HEK293 (cell line): Measurements from ENCODE around the gene NUDT8.

Experiments
- CTCF ChIA-PET: fragments of 350-600 bp; formaldehyde crosslinking; extraction: SDS; loops from one replicate; lab custom pipeline; 2021; ENCODE audit warnings: antibody characterized with exemption; lab: Yijun Ruan, JAX
- POLR2A ChIA-PET: fragments of 300-600 bp; formaldehyde crosslinking; extraction: SDS; loops from one replicate; lab custom pipeline; 2020; ENCODE audit warnings: antibody characterized with exemption, inconsistent platforms; lab: Yijun Ruan, JAX
- H3K27ac ChIP-seq: fragments of 200-500 bp; sonication (Bioruptor generic); 2 replicates; pipeline ENCODE4 v1.5.1; 2014; ENCODE audit warnings: low read depth, low read length, control low read depth, inconsistent platforms; ENCODE audit errors: extremely low read depth
- H3K36me3 ChIP-seq, 2 experiments: fragments of 200-500 bp in 1 of 2; sonication (Bioruptor generic) in 1 of 2; 1 replicate in 1 of 2; 2 replicates in 1 of 2; pipeline ENCODE4 v1.5.1; 2014 to 2017; ENCODE audit warnings: inconsistent platforms in 2 of 2, low read length in 2 of 2; ENCODE audit not compliant: control insufficient read depth in 2 of 2, insufficient read depth in 1 of 2
- H3K4me1 ChIP-seq: fragments of 200-500 bp; sonication (Bioruptor generic); 2 replicates; pipeline ENCODE4 v1.5.1; 2014; ENCODE audit warnings: mild to moderate bottlenecking, low read length, inconsistent platforms; ENCODE audit not compliant: control insufficient read depth, insufficient read depth
- H3K4me3 ChIP-seq: 2 replicates; pipeline ENCODE4 v1.5.1; 2011; ENCODE audit warnings: low read depth, mild to moderate bottlenecking, control low read depth, low read length, moderate library complexity
- H3K9me3 ChIP-seq: fragments of 200-500 bp; sonication (Bioruptor generic); 2 replicates; pipeline ENCODE4 v1.5.1; 2014; ENCODE audit warnings: low read depth, low read length, inconsistent platforms; ENCODE audit not compliant: control insufficient read depth, insufficient read depth
- GLIS2 ChIP-seq: fragments of 450-650 bp; formaldehyde crosslinking; IDR thresholded peaks from 2 replicates; pipeline ENCODE4 v1.5.1; 2016; ENCODE audit warnings: missing biosample characterization, missing genetic modification characterization
- HOXA7 ChIP-seq: sonication (generic); formaldehyde crosslinking; IDR thresholded peaks from 2 replicates; pipeline ENCODE4 v1.8.1; 2022; ENCODE audit warnings: missing genetic modification reagents, borderline replicate concordance
- HOXC10 ChIP-seq: sonication (generic); formaldehyde crosslinking; IDR thresholded peaks from 2 replicates; pipeline ENCODE4 v1.8.1; 2023; ENCODE audit warnings: mild to moderate bottlenecking, missing genetic modification reagents
- HOXD13 ChIP-seq: sonication (generic); formaldehyde crosslinking; IDR thresholded peaks from 2 replicates; pipeline ENCODE4 v1.8.0; 2022; ENCODE audit warnings: missing genetic modification reagents, borderline replicate concordance
- IKZF3 ChIP-seq: fragments of 450-650 bp; IDR thresholded peaks from 2 replicates; pipeline ENCODE4 v1.5.0; 2018; ENCODE audit warnings: missing biosample characterization, mild to moderate bottlenecking, missing genetic modification characterization, moderate library complexity
- KLF8 ChIP-seq: fragments of 450-650 bp; formaldehyde crosslinking; IDR thresholded peaks from 2 replicates; pipeline ENCODE4 v1.5.1; 2016; ENCODE audit warnings: missing biosample characterization, missing genetic modification characterization
- OVOL3 ChIP-seq: fragments of 450-650 bp; formaldehyde crosslinking; IDR thresholded peaks from 2 replicates; pipeline ENCODE4 v1.5.1; 2016; ENCODE audit warnings: missing biosample characterization, missing genetic modification characterization
- REPIN1 ChIP-seq: fragments of 450-650 bp; formaldehyde crosslinking; IDR thresholded peaks from 2 replicates; pipeline ENCODE4 v1.5.1; 2017; ENCODE audit warnings: missing biosample characterization, missing genetic modification characterization, low read depth
- SP2 ChIP-seq: fragments of 450-650 bp; formaldehyde crosslinking; IDR thresholded peaks from 2 replicates; pipeline ENCODE4 v1.5.1; 2016; ENCODE audit warnings: missing biosample characterization, missing genetic modification characterization
- ZBTB20 ChIP-seq: fragments of 450-650 bp; formaldehyde crosslinking; IDR thresholded peaks from 2 replicates; pipeline ENCODE4 v1.5.1; 2016; ENCODE audit warnings: missing biosample characterization, missing genetic modification characterization
- ZIC2 ChIP-seq: fragments of 450-650 bp; formaldehyde crosslinking; IDR thresholded peaks from 2 replicates; pipeline ENCODE4 v1.5.1; 2016; ENCODE audit warnings: missing biosample characterization, missing genetic modification characterization
- ZNF112 ChIP-seq: fragments of 450-650 bp; formaldehyde crosslinking; IDR thresholded peaks from 2 replicates; pipeline ENCODE4 v1.5.0; 2017; ENCODE audit warnings: missing biosample characterization, missing genetic modification characterization
- ZNF138 ChIP-seq: fragments of 450-650 bp; formaldehyde crosslinking; IDR thresholded peaks from 2 replicates; pipeline ENCODE4 v1.5.1; 2016; ENCODE audit warnings: missing biosample characterization, missing genetic modification characterization, borderline replicate concordance
- ZNF140 ChIP-seq: fragments of 450-650 bp; formaldehyde crosslinking; IDR thresholded peaks from 2 replicates; pipeline ENCODE4 v1.5.1; 2016; ENCODE audit warnings: missing biosample characterization, missing genetic modification characterization
- ZNF184 ChIP-seq: fragments of 450-650 bp; IDR thresholded peaks from 2 replicates; pipeline ENCODE4 v1.5.1; 2018; ENCODE audit warnings: missing biosample characterization, mild to moderate bottlenecking, missing genetic modification characterization
- ZNF214 ChIP-seq: fragments of 450-650 bp; formaldehyde crosslinking; IDR thresholded peaks from 2 replicates; pipeline ENCODE4 v1.5.1; 2017; ENCODE audit warnings: missing biosample characterization, mild to moderate bottlenecking, missing genetic modification characterization, borderline replicate concordance
- ZNF239 ChIP-seq: fragments of 450-650 bp; formaldehyde crosslinking; IDR thresholded peaks from 2 replicates; pipeline ENCODE4 v1.5.1; 2016; ENCODE audit warnings: missing biosample characterization, missing genetic modification characterization
- ZNF416 ChIP-seq: fragments of 450-650 bp; formaldehyde crosslinking; IDR thresholded peaks from 2 replicates; pipeline ENCODE4 v1.5.1; 2016; ENCODE audit warnings: missing biosample characterization, missing genetic modification characterization
- ZNF660 ChIP-seq: fragments of 450-650 bp; IDR thresholded peaks from 2 replicates; pipeline ENCODE4 v1.5.1; 2018; ENCODE audit warnings: missing biosample characterization, mild to moderate bottlenecking, missing genetic modification characterization
- ZNF677 ChIP-seq: fragments of 450-650 bp; IDR thresholded peaks from 2 replicates; pipeline ENCODE4 v1.5.0; 2018; ENCODE audit warnings: missing biosample characterization, mild to moderate bottlenecking, missing genetic modification characterization, moderate library complexity
- ZNF707 ChIP-seq: fragments of 450-650 bp; formaldehyde crosslinking; IDR thresholded peaks from 2 replicates; pipeline ENCODE4 v1.5.1; 2016; ENCODE audit warnings: missing biosample characterization, missing genetic modification characterization
- ZNF777 ChIP-seq: fragments of 450-650 bp; formaldehyde crosslinking; IDR thresholded peaks from 2 replicates; pipeline ENCODE4 v1.5.1; 2017; ENCODE audit warnings: missing biosample characterization, missing genetic modification characterization, borderline replicate concordance
- ZNF792 ChIP-seq: fragments of 450-650 bp; formaldehyde crosslinking; IDR thresholded peaks from 2 replicates; pipeline ENCODE4 v1.5.1; 2016; ENCODE audit warnings: missing biosample characterization, missing genetic modification characterization
- TF ChIP-seq, protein P1 (sequence below): fragments of 450-650 bp; formaldehyde crosslinking; IDR thresholded peaks from 2 replicates; pipeline ENCODE4 v1.5.1; 2017; ENCODE audit warnings: missing biosample characterization, mild to moderate bottlenecking, missing genetic modification characterization, moderate library complexity
- TF ChIP-seq, protein P2 (sequence below): fragments of 450-650 bp; formaldehyde crosslinking; IDR thresholded peaks from 2 replicates; pipeline ENCODE4 v1.5.1; 2017; ENCODE audit warnings: missing biosample characterization, missing genetic modification characterization
- TF ChIP-seq, protein P3 (sequence below): fragments of 450-650 bp; formaldehyde crosslinking; IDR thresholded peaks from 2 replicates; pipeline ENCODE4 v1.5.1; 2016; ENCODE audit warnings: missing biosample characterization, missing genetic modification characterization
- TF ChIP-seq, protein P4 (sequence below): fragments of 450-650 bp; formaldehyde crosslinking; IDR thresholded peaks from 2 replicates; pipeline ENCODE4 v1.5.1; 2016; ENCODE audit warnings: missing biosample characterization, missing genetic modification characterization
- TF ChIP-seq, protein P5 (sequence below): fragments of 450-650 bp; formaldehyde crosslinking; IDR thresholded peaks from 2 replicates; pipeline ENCODE4 v1.5.1; 2016; ENCODE audit warnings: missing biosample characterization, missing genetic modification characterization
- TF ChIP-seq, protein P6 (sequence below): fragments of 450-650 bp; IDR thresholded peaks from 2 replicates; pipeline ENCODE4 v1.5.1; 2018; ENCODE audit warnings: missing biosample characterization, missing genetic modification characterization

Gene NUDT8

DNA sequence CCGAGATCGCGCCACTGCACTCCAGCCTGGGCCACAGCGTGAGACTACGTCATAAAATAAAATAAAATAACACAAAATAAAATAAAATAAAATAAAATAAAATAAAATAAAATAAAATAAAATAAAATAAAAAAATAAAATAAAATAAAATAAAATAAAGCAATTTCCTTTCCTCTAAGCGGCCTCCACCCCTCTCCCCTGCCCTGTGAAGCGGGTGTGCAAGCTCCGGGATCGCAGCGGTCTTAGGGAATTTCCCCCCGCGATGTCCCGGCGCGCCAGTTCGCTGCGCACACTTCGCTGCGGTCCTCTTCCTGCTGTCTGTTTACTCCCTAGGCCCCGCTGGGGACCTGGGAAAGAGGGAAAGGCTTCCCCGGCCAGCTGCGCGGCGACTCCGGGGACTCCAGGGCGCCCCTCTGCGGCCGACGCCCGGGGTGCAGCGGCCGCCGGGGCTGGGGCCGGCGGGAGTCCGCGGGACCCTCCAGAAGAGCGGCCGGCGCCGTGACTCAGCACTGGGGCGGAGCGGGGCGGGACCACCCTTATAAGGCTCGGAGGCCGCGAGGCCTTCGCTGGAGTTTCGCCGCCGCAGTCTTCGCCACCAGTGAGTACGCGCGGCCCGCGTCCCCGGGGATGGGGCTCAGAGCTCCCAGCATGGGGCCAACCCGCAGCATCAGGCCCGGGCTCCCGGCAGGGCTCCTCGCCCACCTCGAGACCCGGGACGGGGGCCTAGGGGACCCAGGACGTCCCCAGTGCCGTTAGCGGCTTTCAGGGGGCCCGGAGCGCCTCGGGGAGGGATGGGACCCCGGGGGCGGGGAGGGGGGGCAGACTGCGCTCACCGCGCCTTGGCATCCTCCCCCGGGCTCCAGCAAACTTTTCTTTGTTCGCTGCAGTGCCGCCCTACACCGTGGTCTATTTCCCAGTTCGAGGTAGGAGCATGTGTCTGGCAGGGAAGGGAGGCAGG lies 46.2 kb downstream of the NUDT8 start, which contains the start of gene GSTP1:
Gene GSTP1, plus strand, starts transcription at position 566 of the 958 bp plus-strand sequence. Its CDS starts 32 bp downstream, at position 598.
- POLR2A ChIA-PET, result interaction anchor here (0.7 to 1.5 kb wide), 7 partner anchors 9 to 182 kb away, joined by 3 to 7 read pairs (median 4); partner anchors contain the start of genes PPP1CA and TMEM134
- CTCF ChIA-PET, result interaction anchor here (0.6 to 3.1 kb wide), 17 partner anchors 9 to 399 kb away, joined by 3 to 23 read pairs (median 4); partner anchors contain the start of gene PITPNM1
- no peaks in the 10 kb centered on the region for H3K4me1 ChIP-seq
- no peaks in the 10 kb centered on the region for H3K9me3 ChIP-seq
- H3K27ac ChIP-seq, result peak within 1 kb of the TSS; percentile 66; the same call in 1 of the 2 replicates
- peak within 1 kb of the TSS; percentile 72 for H3K4me3 ChIP-seq
- peaks cover 0 to 36% of the 10 kb centered on the region in 2 experiments; a peak in 1 of 3 replicates for H3K36me3 ChIP-seq
- no peak for TF ChIP-seq HOXA7 (CRISPR knock-in tag)
- peak; percentile 20; the same call in 1 of the 2 replicates for TF ChIP-seq ZNF184 (tag by site-specific recombination)
- peak; percentile 90 for TF ChIP-seq IKZF3 (tag by site-specific recombination)
- TF ChIP-seq HOXC10 (CRISPR knock-in tag), result no peak
- TF ChIP-seq ZNF792, result no peak
- TF ChIP-seq, protein P1, sequence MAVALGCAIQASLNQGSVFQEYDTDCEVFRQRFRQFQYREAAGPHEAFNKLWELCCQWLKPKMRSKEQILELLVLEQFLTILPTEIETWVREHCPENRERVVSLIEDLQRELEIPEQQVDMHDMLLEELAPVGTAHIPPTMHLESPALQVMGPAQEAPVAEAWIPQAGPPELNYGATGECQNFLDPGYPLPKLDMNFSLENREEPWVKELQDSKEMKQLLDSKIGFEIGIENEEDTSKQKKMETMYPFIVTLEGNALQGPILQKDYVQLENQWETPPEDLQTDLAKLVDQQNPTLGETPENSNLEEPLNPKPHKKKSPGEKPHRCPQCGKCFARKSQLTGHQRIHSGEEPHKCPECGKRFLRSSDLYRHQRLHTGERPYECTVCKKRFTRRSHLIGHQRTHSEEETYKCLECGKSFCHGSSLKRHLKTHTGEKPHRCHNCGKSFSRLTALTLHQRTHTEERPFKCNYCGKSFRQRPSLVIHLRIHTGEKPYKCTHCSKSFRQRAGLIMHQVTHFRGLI, result no peak
- TF ChIP-seq, protein P2, sequence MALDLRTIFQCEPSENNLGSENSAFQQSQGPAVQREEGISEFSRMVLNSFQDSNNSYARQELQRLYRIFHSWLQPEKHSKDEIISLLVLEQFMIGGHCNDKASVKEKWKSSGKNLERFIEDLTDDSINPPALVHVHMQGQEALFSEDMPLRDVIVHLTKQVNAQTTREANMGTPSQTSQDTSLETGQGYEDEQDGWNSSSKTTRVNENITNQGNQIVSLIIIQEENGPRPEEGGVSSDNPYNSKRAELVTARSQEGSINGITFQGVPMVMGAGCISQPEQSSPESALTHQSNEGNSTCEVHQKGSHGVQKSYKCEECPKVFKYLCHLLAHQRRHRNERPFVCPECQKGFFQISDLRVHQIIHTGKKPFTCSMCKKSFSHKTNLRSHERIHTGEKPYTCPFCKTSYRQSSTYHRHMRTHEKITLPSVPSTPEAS (tag by site-specific recombination), result no peak
- TF ChIP-seq, protein P3, sequence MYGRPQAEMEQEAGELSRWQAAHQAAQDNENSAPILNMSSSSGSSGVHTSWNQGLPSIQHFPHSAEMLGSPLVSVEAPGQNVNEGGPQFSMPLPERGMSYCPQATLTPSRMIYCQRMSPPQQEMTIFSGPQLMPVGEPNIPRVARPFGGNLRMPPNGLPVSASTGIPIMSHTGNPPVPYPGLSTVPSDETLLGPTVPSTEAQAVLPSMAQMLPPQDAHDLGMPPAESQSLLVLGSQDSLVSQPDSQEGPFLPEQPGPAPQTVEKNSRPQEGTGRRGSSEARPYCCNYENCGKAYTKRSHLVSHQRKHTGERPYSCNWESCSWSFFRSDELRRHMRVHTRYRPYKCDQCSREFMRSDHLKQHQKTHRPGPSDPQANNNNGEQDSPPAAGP, result no peak
- TF ChIP-seq ZBTB20 (tag by site-specific recombination), result no peak
- TF ChIP-seq, protein P4, sequence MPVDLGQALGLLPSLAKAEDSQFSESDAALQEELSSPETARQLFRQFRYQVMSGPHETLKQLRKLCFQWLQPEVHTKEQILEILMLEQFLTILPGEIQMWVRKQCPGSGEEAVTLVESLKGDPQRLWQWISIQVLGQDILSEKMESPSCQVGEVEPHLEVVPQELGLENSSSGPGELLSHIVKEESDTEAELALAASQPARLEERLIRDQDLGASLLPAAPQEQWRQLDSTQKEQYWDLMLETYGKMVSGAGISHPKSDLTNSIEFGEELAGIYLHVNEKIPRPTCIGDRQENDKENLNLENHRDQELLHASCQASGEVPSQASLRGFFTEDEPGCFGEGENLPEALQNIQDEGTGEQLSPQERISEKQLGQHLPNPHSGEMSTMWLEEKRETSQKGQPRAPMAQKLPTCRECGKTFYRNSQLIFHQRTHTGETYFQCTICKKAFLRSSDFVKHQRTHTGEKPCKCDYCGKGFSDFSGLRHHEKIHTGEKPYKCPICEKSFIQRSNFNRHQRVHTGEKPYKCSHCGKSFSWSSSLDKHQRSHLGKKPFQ (tag by site-specific recombination), result no peak
- no peak for TF ChIP-seq ZNF677
- no peak for TF ChIP-seq ZNF140
- TF ChIP-seq, protein P5, sequence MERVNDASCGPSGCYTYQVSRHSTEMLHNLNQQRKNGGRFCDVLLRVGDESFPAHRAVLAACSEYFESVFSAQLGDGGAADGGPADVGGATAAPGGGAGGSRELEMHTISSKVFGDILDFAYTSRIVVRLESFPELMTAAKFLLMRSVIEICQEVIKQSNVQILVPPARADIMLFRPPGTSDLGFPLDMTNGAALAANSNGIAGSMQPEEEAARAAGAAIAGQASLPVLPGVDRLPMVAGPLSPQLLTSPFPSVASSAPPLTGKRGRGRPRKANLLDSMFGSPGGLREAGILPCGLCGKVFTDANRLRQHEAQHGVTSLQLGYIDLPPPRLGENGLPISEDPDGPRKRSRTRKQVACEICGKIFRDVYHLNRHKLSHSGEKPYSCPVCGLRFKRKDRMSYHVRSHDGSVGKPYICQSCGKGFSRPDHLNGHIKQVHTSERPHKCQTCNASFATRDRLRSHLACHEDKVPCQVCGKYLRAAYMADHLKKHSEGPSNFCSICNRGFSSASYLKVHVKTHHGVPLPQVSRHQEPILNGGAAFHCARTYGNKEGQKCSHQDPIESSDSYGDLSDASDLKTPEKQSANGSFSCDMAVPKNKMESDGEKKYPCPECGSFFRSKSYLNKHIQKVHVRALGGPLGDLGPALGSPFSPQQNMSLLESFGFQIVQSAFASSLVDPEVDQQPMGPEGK, result no peak
- no peak for TF ChIP-seq ZNF214 (tag by site-specific recombination)
- TF ChIP-seq ZIC2 (tag by site-specific recombination), result peak; percentile 84
- no peak for TF ChIP-seq ZNF707
- TF ChIP-seq ZNF777, result no peak
- TF ChIP-seq HOXD13 (CRISPR knock-in tag), result no peak
- TF ChIP-seq REPIN1, result no peak
- no peak for TF ChIP-seq ZNF112 (tag by site-specific recombination)
- no peak for TF ChIP-seq ZNF416 (tag by site-specific recombination)
- TF ChIP-seq GLIS2 (tag by site-specific recombination), result peak; percentile 18; the same call in 1 of the 2 replicates
- no peak for TF ChIP-seq OVOL3 (tag by site-specific recombination)
- TF ChIP-seq ZNF239, result no peak
- TF ChIP-seq ZNF660 (tag by site-specific recombination), result peak; percentile 41; the same call in 1 of the 2 replicates
- TF ChIP-seq ZNF138, result no peak
- TF ChIP-seq, protein P6, sequence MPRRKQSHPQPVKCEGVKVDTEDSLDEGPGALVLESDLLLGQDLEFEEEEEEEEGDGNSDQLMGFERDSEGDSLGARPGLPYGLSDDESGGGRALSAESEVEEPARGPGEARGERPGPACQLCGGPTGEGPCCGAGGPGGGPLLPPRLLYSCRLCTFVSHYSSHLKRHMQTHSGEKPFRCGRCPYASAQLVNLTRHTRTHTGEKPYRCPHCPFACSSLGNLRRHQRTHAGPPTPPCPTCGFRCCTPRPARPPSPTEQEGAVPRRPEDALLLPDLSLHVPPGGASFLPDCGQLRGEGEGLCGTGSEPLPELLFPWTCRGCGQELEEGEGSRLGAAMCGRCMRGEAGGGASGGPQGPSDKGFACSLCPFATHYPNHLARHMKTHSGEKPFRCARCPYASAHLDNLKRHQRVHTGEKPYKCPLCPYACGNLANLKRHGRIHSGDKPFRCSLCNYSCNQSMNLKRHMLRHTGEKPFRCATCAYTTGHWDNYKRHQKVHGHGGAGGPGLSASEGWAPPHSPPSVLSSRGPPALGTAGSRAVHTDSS, result no peak
- TF ChIP-seq SP2 (tag by site-specific recombination), result peak; percentile 5; the same call in 1 of the 2 replicates
- no peak for TF ChIP-seq KLF8
